Measurements from ENCODE around the gene ME1.
"Not testable (repeated sequence)": the region's sequence is repeated elsewhere in the genome, so short reads cannot be mapped to it uniquely, and the experiment has no call there.

DNA sequence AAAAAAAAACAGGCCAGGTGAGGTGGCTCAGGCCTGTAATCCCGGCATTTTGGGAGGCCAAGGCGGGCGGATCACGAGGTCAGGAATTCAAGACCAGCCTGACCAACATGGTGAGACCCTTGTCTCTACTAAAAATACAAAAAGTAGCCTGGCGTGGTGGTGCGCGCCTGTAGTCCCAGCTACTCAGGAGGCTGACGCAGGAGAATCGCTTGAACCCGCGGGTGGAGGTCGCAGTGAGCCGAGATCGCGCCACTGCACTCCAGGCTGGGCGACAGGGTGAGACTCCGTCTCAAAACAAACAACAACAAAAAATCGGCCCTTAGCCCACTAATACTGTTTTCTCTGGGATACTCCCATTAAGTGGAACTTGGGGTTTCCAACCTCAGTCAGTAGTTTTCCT, 238.9 kb downstream of the ME1 start:
- TF ChIP-seq, protein P1, sequence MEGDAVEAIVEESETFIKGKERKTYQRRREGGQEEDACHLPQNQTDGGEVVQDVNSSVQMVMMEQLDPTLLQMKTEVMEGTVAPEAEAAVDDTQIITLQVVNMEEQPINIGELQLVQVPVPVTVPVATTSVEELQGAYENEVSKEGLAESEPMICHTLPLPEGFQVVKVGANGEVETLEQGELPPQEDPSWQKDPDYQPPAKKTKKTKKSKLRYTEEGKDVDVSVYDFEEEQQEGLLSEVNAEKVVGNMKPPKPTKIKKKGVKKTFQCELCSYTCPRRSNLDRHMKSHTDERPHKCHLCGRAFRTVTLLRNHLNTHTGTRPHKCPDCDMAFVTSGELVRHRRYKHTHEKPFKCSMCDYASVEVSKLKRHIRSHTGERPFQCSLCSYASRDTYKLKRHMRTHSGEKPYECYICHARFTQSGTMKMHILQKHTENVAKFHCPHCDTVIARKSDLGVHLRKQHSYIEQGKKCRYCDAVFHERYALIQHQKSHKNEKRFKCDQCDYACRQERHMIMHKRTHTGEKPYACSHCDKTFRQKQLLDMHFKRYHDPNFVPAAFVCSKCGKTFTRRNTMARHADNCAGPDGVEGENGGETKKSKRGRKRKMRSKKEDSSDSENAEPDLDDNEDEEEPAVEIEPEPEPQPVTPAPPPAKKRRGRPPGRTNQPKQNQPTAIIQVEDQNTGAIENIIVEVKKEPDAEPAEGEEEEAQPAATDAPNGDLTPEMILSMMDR (IDR thresholded peaks at IDR 0.05) = not testable (repeated sequence)
- not testable (repeated sequence) for TF ChIP-seq POLR2A (IDR thresholded peaks at IDR 0.05)
